IMR-90 (cell line): ENCODE data around the gene AIFM2. TPM values are rescaled to one million over a fixed set of nuclear protein-coding genes. Genes with fewer than 3 reads are reported as not detected.

ENCODE experiments used
- ATAC-seq: fragments of 200-7000 bp; cut with Tn5 transposase; 2 replicates; pipeline ENCODE4 v1.9.1; 2020; ENCODE audit warnings: low read depth, mild to moderate bottlenecking, moderate library complexity
- BruUV-seq: library from RNA; stranded (reverse); fragments of 400-500 nt; replicated peaks from 2 replicates; lab custom pipeline; 2021; lab: Mats Ljungman, UMichigan
- CTCF ChIA-PET: fragments of 300-600 bp; formaldehyde crosslinking; extraction: SDS; loops from one replicate; lab custom pipeline; 2021; ENCODE audit warnings: antibody characterized with exemption; lab: Yijun Ruan, JAX
- POLR2A ChIA-PET: fragments of 300-600 bp; sonication (Branson Sonifier 250); formaldehyde crosslinking; loops from one replicate; lab custom pipeline; 2022; ENCODE audit warnings: antibody characterized with exemption; ENCODE audit not compliant: unreplicated experiment; lab: Charles Lee
- DNase-seq: peaks from one replicate; pipeline ENCODE4 v3.0.0; 2013
- H2AFZ ChIP-seq: replicated peaks from 2 replicates; pipeline ENCODE3; 2013; ENCODE audit warnings: low read length, mild to moderate bottlenecking; ENCODE audit not compliant: poor library complexity
- H2AK5ac ChIP-seq: 2 replicates; pipeline ENCODE4 v1.6.1; 2013; ENCODE audit warnings: low read depth, low read length, inconsistent platforms
- H2AK9ac ChIP-seq: replicated peaks from 2 replicates; pipeline ENCODE3; 2013; ENCODE audit warnings: mild to moderate bottlenecking, low read depth, low read length, moderate library complexity; ENCODE audit not compliant: poor library complexity
- H2BK120ac ChIP-seq: 2 replicates; pipeline ENCODE4 v1.6.1; 2013; ENCODE audit warnings: low read depth, low read length, inconsistent platforms
- H2BK15ac ChIP-seq: 3 replicates; pipeline ENCODE4 v1.6.1; 2013; ENCODE audit warnings: low read depth, low read length, inconsistent platforms
- H2BK20ac ChIP-seq: 2 replicates; pipeline ENCODE4 v1.6.1; 2013; ENCODE audit warnings: low read depth, mild to moderate bottlenecking, inconsistent platforms, low read length, moderate library complexity
- H2BK5ac ChIP-seq: 2 replicates; pipeline ENCODE4 v1.6.1; 2013; ENCODE audit warnings: mild to moderate bottlenecking, low read depth, low read length, inconsistent platforms; ENCODE audit not compliant: poor library complexity, severe bottlenecking
- H3K14ac ChIP-seq: replicated peaks from 2 replicates; pipeline ENCODE4 v1.6.1; 2013; ENCODE audit warnings: low read depth, low read length, inconsistent platforms
- H3K18ac ChIP-seq: 2 replicates; pipeline ENCODE4 v1.6.1; 2013; ENCODE audit warnings: low read depth, low read length, control low read depth
- H3K23ac ChIP-seq: 2 replicates; pipeline ENCODE4 v1.6.1; 2013; ENCODE audit warnings: low read depth, low read length, inconsistent platforms
- H3K27ac ChIP-seq: 2 replicates; pipeline ENCODE4 v1.5.1; 2013; ENCODE audit warnings: mild to moderate bottlenecking, control low read depth, low read length; ENCODE audit not compliant: insufficient read depth
- H3K27me3 ChIP-seq: 2 replicates; pipeline ENCODE4 v1.6.1; 2013; ENCODE audit warnings: low read length; ENCODE audit not compliant: control insufficient read depth, insufficient read depth
- H3K36me3 ChIP-seq: 2 replicates; pipeline ENCODE4 v1.6.1; 2013; ENCODE audit warnings: low read length, mixed read lengths; ENCODE audit not compliant: control insufficient read depth, insufficient read depth
- H3K4ac ChIP-seq: 2 replicates; pipeline ENCODE4 v1.6.1; 2013; ENCODE audit warnings: low read depth, low read length, inconsistent platforms
- H3K4me1 ChIP-seq: 2 replicates; pipeline ENCODE4 v1.6.1; 2013; ENCODE audit warnings: low read length, mixed read lengths; ENCODE audit not compliant: control insufficient read depth, insufficient read depth
- H3K4me2 ChIP-seq: 2 replicates; pipeline ENCODE4 v1.6.1; 2013; ENCODE audit warnings: low read depth, mild to moderate bottlenecking, control low read depth, low read length, moderate library complexity
- H3K4me3 ChIP-seq: 2 replicates; pipeline ENCODE4 v1.5.1; 2013; ENCODE audit warnings: low read depth, mild to moderate bottlenecking, control low read depth, low read length, moderate library complexity; ENCODE audit not compliant: insufficient read depth
- H3K56ac ChIP-seq: 2 replicates; pipeline ENCODE4 v1.6.1; 2013; ENCODE audit warnings: low read length, inconsistent platforms; ENCODE audit not compliant: insufficient read depth; ENCODE audit errors: extremely low read depth
- H3K79me1 ChIP-seq, 2 experiments: 2 replicates each; pipeline ENCODE4 v1.6.1; 2013; ENCODE audit warnings: low read length in 2 of 2, inconsistent platforms in 1 of 2, low read depth in 1 of 2
- H3K9ac ChIP-seq: 2 replicates; pipeline ENCODE4 v1.6.1; 2013; ENCODE audit warnings: low read depth, low read length, control low read depth
- H3K9me1 ChIP-seq: 2 replicates; pipeline ENCODE4 v1.6.1; 2013; ENCODE audit warnings: low read length, inconsistent platforms; ENCODE audit not compliant: insufficient read depth
- H3K9me3 ChIP-seq: 2 replicates; pipeline ENCODE4 v1.6.1; 2013; ENCODE audit warnings: low read length; ENCODE audit not compliant: control insufficient read depth, insufficient read depth
- H4K20me1 ChIP-seq: 2 replicates; pipeline ENCODE4 v1.6.1; 2013; ENCODE audit warnings: low read length, inconsistent platforms; ENCODE audit not compliant: insufficient read depth
- H4K5ac ChIP-seq: 2 replicates; pipeline ENCODE4 v1.6.1; 2013; ENCODE audit warnings: mild to moderate bottlenecking, low read depth, low read length, control low read depth
- H4K8ac ChIP-seq, 2 experiments: 2 replicates each; pipeline ENCODE4 v1.6.1; 2013; ENCODE audit warnings: low read depth in 2 of 2, low read length in 2 of 2, control low read depth in 1 of 2, inconsistent platforms in 1 of 2
- H4K91ac ChIP-seq: 2 replicates; pipeline ENCODE4 v1.6.1; 2013; ENCODE audit warnings: low read depth, low read length, inconsistent platforms; ENCODE audit not compliant: insufficient read depth
- BHLHE40 ChIP-seq: fragments of 150-350 bp; IDR thresholded peaks from 2 replicates; pipeline ENCODE4 v1.6.1; 2016; ENCODE audit warnings: mild to moderate bottlenecking, low read depth, low read length
- CEBPB ChIP-seq: IDR thresholded peaks from 2 replicates; pipeline ENCODE4 v1.6.1; 2012; ENCODE audit warnings: low read depth, low read length, improper control_type of control experiment
- CHD1 ChIP-seq: IDR thresholded peaks from 2 replicates; pipeline ENCODE4 v1.6.1; 2012; ENCODE audit warnings: low read depth, low read length, improper control_type of control experiment
- CTCF ChIP-seq: conservative IDR thresholded peaks from 2 replicates; pipeline ENCODE4 v1.5.1; 2012; ENCODE audit warnings: mild to moderate bottlenecking, low read depth, low read length, improper control_type of control experiment
- FOS ChIP-seq: fragments of 150-350 bp; IDR thresholded peaks from 2 replicates; pipeline ENCODE4 v1.6.1; 2016; ENCODE audit warnings: low read depth, low read length
- MAFK ChIP-seq: IDR thresholded peaks from 2 replicates; pipeline ENCODE4 v1.6.1; 2012; ENCODE audit warnings: low read depth, low read length, improper control_type of control experiment
- MAZ ChIP-seq: IDR thresholded peaks from 2 replicates; pipeline ENCODE4 v1.6.1; 2012; ENCODE audit warnings: low read depth, mild to moderate bottlenecking, low read length, improper control_type of control experiment, moderate library complexity, borderline replicate concordance
- MXI1 ChIP-seq: IDR thresholded peaks from 2 replicates; pipeline ENCODE4 v1.6.1; 2012; ENCODE audit warnings: low read depth, mild to moderate bottlenecking, low read length, moderate library complexity, borderline replicate concordance
- NFE2L2 ChIP-seq: fragments of 150-350 bp; IDR thresholded peaks from 2 replicates; pipeline ENCODE4 v1.6.1; 2016; ENCODE audit warnings: low read depth, mild to moderate bottlenecking, low read length
- POLR2A ChIP-seq: IDR thresholded peaks from 2 replicates; pipeline ENCODE4 v1.6.1; 2012; ENCODE audit warnings: mild to moderate bottlenecking, low read depth, low read length
- RAD21 ChIP-seq: IDR thresholded peaks from 2 replicates; pipeline ENCODE4 v1.6.1; 2012; ENCODE audit warnings: low read length, improper control_type of control experiment
- RCOR1 ChIP-seq: IDR thresholded peaks from 2 replicates; pipeline ENCODE4 v1.6.1; 2012; ENCODE audit warnings: mild to moderate bottlenecking, low read length, improper control_type of control experiment; ENCODE audit not compliant: insufficient replicate concordance
- RFX5 ChIP-seq: IDR thresholded peaks from 2 replicates; pipeline ENCODE4 v1.8.0; 2012; ENCODE audit warnings: low read depth, mild to moderate bottlenecking, low read length, moderate library complexity
- SMC3 ChIP-seq: fragments of 150-350 bp; IDR thresholded peaks from 2 replicates; pipeline ENCODE4 v1.6.1; 2016; ENCODE audit warnings: low read depth, mild to moderate bottlenecking, antibody characterized with exemption, low read length, moderate library complexity
- WGBS, 2 experiments: methylation state at CpG; one replicate each; pipeline versions ENCODE4 v1.1.5 to v1.1.7; 2013; ENCODE audit warnings: missing lambda C conversion rate in 2 of 2; ENCODE audit not compliant: insufficient read length in 1 of 2; ENCODE audit errors: extremely low coverage in 2 of 2; 5-methylcytosine and 5-hydroxymethylcytosine counted together
- dilution Hi-C: fragments of 300-500 bp; cut with HindIII; formaldehyde crosslinking; loops from one replicate; pipeline ENCODE4 v1.14.3; 2018; ENCODE audit warnings: low sequenced_read_pairs; ENCODE audit not compliant: unreplicated experiment
- in situ Hi-C: fragments of 300-500 bp; cut with MboI; formaldehyde crosslinking; loops from 3 replicates; pipeline ENCODE4 v1.14.3; 2019; ENCODE audit warnings: low sequenced_read_pairs, inconsistent platforms, mixed read lengths
- intact Hi-C: fragments of 100-400 bp; cut with micrococcal nuclease; formaldehyde crosslinking; loops from 2 replicates; pipeline ENCODE4 v1.10.0; 2022
- polyA plus RNA-seq, 3 experiments: library from polyadenylated mRNA; depleted of rRNA; stranded (reverse); fragments of >200 nt; gene quantifications; 2 replicates each; pipeline ENCODE4 v1.2.3, GENCODE V29; 2012; ENCODE audit warnings: low replicate concordance in 1 of 3
- total RNA-seq: library from RNA; depleted of rRNA; stranded (reverse); fragments of >200 nt; gene quantifications from 2 replicates; pipeline ENCODE4 v1.2.3, GENCODE V29; 2012
- TF ChIP-seq, protein P1 (sequence below): fragments of 150-350 bp; IDR thresholded peaks from 2 replicates; pipeline ENCODE4 v1.6.1; 2017; ENCODE audit warnings: mild to moderate bottlenecking, antibody characterized with exemption, low read length, low read depth
- TF ChIP-seq, protein P2 (sequence below): fragments of 150-350 bp; IDR thresholded peaks from 2 replicates; pipeline ENCODE4 v1.6.1; 2016; ENCODE audit warnings: low read depth, mild to moderate bottlenecking, low read length, moderate library complexity, borderline replicate concordance

AIFM2 gene
- total and polyA plus RNA-seq, 2 of the 4 experiments (the other 2 are of a cell fraction) = 2.0 to 4.6 TPM

GRCh38 chr10:70085975-70086613, 46.5 kb downstream of the AIFM2 start:
- Histone ChIP-seq H2AK5ac (no peak overlapping the region), H3K4me1 (no peaks in the 10 kb centered on the region), H4K20me1 (no peaks in the 10 kb centered on the region), H3K9ac (no peak overlapping the region), H3K23ac (no peak overlapping the region), H2BK20ac (no peak overlapping the region), H3K18ac (no peak overlapping the region), H2BK120ac (no peak overlapping the region), H2BK15ac (no peak overlapping the region), H2BK5ac (no peak overlapping the region), H3K4ac (no peak overlapping the region), H3K56ac (no peak overlapping the region), H3K27ac (no peak overlapping the region), H3K27me3 (no peaks in the 10 kb centered on the region), H3K14ac (no peak overlapping the region), H2AK9ac (no peak overlapping the region), H3K4me3 (no peak overlapping the region), H3K9me1 (peaks cover 6% of the 10 kb centered on the region), H3K79me1 (no peaks in the 10 kb centered on the region; a peak in 1 of 4 replicates), H3K4me2 (no peak overlapping the region), H4K91ac (no peak overlapping the region), H3K9me3 (no peaks in the 10 kb centered on the region), H2AFZ (no peak overlapping the region), H3K36me3 (peaks cover 5% of the 10 kb centered on the region), H4K5ac (no peak overlapping the region), H4K8ac (no peak overlapping the region)
- ChIA-PET CTCF (interaction anchor here (0.8 kb wide), 1 partner anchor 12 kb away, joined by 9 read pairs; no protein-coding TSS in a partner anchor), POLR2A (no interaction called here)
- dilution Hi-C loops (no loop called here), in situ Hi-C loops (no loop called here), intact Hi-C loops (no loop called here)
- BruUV-seq = no TSS peak
- no peak for DNase-seq
- ATAC-seq = no peak
- TF ChIP-seq MAFK = no peak
- TF ChIP-seq, protein P1, sequence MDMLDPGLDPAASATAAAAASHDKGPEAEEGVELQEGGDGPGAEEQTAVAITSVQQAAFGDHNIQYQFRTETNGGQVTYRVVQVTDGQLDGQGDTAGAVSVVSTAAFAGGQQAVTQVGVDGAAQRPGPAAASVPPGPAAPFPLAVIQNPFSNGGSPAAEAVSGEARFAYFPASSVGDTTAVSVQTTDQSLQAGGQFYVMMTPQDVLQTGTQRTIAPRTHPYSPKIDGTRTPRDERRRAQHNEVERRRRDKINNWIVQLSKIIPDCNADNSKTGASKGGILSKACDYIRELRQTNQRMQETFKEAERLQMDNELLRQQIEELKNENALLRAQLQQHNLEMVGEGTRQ = no peak
- TF ChIP-seq CEBPB = no peak
- no peak for TF ChIP-seq NFE2L2
- TF ChIP-seq RCOR1 = no peak
- no peak for TF ChIP-seq BHLHE40
- no peak for TF ChIP-seq RFX5
- no peak for TF ChIP-seq CTCF
- no peak for TF ChIP-seq POLR2A
- no peak for TF ChIP-seq MAZ
- TF ChIP-seq FOS = no peak
- no peak for TF ChIP-seq SMC3
- TF ChIP-seq MXI1 = no peak
- TF ChIP-seq RAD21 = no peak
- no peak for TF ChIP-seq CHD1
- TF ChIP-seq, protein P2, sequence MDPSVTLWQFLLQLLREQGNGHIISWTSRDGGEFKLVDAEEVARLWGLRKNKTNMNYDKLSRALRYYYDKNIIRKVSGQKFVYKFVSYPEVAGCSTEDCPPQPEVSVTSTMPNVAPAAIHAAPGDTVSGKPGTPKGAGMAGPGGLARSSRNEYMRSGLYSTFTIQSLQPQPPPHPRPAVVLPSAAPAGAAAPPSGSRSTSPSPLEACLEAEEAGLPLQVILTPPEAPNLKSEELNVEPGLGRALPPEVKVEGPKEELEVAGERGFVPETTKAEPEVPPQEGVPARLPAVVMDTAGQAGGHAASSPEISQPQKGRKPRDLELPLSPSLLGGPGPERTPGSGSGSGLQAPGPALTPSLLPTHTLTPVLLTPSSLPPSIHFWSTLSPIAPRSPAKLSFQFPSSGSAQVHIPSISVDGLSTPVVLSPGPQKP = no peak
- 83% methylated on average over 3 of the region's 3 CpGs; no CpG with 5 or more reads in 1 of the 2 experiments for WGBS, 2 experiments
